ENCODE measurements around the gene LYZL1.
"Not testable (repeated sequence)": the region's sequence is repeated elsewhere in the genome, so short reads cannot be mapped to it uniquely, and the experiment has no call there.

Gene LYZL1

GRCh38 chr10:29257106-29257783 lies 31.6 kb upstream of the LYZL1 start:
- in situ Hi-C loops (cut with HindIII; ENCODE audit: low sequenced_read_pairs), result loop anchor here (10.0 kb wide), 1 partner anchor 612 kb away; no protein-coding TSS in a partner anchor

DNA sequence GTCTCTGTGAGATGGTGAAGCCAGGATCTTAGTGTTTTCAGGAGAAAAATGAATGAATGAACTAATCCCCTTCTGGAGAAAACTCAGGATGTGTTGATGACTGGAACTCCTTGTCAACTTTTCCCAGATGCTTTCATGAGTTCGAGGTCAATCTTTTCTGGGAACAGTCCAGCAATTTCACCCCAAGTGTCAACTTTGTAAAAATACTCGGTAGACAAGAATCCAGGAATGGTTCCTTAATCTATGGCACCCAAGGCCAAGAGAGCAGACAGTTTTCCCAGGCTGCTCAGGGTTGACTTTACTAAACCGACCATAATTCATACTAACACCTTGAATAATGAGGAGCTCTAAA lies 31.1 kb upstream of the LYZL1 start:
- in situ Hi-C loops (cut with HindIII; ENCODE audit: low sequenced_read_pairs), result loop anchor here (10.0 kb wide), 1 partner anchor 613 kb away; no protein-coding TSS in a partner anchor

- in situ Hi-C loops (cut with HindIII; ENCODE audit: low sequenced_read_pairs), result loop anchor here (10.0 kb wide), 1 partner anchor 615 kb away; no protein-coding TSS in a partner anchor
These were observed 29.4 kb upstream of the LYZL1 start for GRCh38 chr10:29259498-29259897.

GRCh38 chr10:29263506-29263905 lies 25.4 kb upstream of the LYZL1 start:
- in situ Hi-C loops (cut with HindIII; ENCODE audit: low sequenced_read_pairs), result no loop called here

DNA sequence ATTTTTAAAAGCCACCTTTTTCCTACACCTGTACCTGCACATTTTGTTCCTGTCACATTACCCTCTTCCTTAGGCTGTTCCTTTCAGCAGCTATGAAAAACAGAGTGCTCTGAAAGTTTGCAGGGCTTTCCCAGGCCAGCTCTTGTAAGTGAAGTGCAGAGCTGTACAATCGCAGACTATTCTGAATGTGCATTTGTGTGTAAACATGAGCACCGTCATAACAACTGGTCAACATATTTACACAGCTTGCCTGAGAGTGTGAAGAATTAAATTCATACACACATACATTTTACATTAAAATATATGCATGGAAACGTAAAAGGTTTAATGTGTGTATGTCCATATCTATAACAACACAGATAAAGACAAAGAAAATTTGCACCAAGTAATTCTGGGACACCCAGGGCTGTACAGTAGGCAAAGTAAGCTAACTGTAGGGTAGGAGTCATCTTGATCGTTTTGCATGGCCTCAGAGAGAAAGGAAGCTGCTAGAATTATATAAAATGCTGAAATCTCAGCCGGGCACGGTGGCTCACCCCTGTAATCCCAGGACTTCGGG lies 23.6 kb upstream of the LYZL1 start:
- in situ Hi-C loops (cut with HindIII; ENCODE audit: low sequenced_read_pairs), result no loop called here

GRCh38 chr10:29266641-29267040 lies 22.2 kb upstream of the LYZL1 start:
- in situ Hi-C loops (cut with HindIII; ENCODE audit: low sequenced_read_pairs), result no loop called here

DNA sequence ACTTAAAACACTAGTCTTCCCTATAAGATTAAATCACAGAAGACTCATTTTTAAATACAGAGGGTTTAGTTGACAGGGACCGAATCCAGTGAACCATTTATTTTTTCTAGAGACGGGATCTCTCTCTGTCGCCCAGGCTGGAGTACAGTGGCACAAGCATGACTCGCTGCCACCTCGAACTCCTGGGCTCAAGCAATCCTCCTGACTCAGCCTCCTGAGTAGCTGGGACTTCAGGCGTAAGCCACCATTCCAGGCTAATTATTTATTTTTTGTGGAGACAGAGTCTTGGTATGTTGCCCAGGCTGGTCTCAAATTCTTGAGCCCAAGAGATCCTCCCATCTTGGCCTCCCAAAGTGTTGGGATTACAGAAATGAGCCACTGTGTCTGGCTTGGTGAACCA lies 20.9 kb upstream of the LYZL1 start:
- in situ Hi-C loops (cut with HindIII; ENCODE audit: low sequenced_read_pairs), result no loop called here

DNA sequence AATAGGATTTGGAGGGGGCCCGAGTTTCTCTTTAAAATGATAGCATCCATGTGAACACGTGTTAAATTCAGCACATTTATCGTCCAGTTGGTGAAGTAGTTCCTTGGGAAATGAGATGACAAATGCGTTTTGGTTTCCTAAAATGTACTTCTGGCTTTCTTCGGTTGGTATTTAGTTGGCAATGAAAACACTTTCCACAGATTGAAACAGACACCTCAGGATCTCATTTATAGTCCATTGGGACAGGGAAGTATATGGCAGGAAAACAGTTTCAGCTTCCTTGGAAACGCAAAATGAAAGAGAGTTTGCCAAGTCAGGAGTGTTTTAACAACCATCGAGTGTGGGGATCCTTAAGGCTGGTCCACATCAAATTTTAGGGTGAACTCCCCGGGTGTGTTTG lies 19.4 kb upstream of the LYZL1 start:
- in situ Hi-C loops (cut with HindIII; ENCODE audit: low sequenced_read_pairs), result no loop called here

DNA sequence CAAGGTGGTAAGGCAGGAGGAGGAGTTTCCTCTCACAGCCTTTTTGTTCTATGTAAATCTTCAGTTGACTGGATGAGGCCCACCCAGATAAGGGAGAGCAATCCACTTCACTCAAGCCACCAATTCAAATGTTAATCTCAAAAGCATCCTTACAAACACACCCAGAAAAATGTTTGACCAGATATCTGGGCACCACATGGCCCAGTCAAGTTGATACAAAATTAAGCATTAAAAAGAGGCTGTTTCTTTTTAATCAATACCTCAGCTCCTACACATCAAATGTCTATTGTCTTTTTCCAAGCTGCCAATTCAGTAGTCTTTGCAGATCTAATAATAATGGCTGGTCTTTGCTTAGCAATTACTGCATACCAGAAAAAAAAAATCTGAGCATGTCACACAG lies 18.0 kb upstream of the LYZL1 start:
- in situ Hi-C loops (cut with HindIII; ENCODE audit: low sequenced_read_pairs), result no loop called here

DNA sequence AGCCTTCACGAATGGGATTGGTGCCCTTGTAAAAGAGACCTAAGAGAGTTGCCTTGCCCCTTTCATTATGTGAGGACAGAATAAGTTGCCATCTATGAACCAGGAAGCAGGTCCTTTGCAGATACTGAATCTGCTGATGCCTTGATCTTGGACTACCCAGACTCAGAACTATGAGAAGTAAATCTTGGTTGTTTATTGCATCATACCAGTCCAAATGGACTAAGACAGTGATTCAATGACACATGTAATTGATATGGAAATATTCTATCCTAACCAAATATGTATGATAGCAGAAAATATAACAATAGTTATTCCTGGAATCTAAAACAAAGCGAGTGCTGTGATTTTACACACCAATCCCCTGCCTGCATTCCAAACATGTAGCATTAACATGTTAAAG lies 17.0 kb upstream of the LYZL1 start:
- in situ Hi-C loops (cut with HindIII; ENCODE audit: low sequenced_read_pairs), result no loop called here

GRCh38 chr10:29273478-29273877 lies 15.4 kb upstream of the LYZL1 start:
- in situ Hi-C loops (cut with HindIII; ENCODE audit: low sequenced_read_pairs), result no loop called here

GRCh38 chr10:29276251-29276850 lies 12.5 kb upstream of the LYZL1 start:
- in situ Hi-C loops (cut with HindIII; ENCODE audit: low sequenced_read_pairs), result no loop called here

GRCh38 chr10:29277296-29277695 lies 11.6 kb upstream of the LYZL1 start:
- in situ Hi-C loops (cut with HindIII; ENCODE audit: low sequenced_read_pairs), result no loop called here

DNA sequence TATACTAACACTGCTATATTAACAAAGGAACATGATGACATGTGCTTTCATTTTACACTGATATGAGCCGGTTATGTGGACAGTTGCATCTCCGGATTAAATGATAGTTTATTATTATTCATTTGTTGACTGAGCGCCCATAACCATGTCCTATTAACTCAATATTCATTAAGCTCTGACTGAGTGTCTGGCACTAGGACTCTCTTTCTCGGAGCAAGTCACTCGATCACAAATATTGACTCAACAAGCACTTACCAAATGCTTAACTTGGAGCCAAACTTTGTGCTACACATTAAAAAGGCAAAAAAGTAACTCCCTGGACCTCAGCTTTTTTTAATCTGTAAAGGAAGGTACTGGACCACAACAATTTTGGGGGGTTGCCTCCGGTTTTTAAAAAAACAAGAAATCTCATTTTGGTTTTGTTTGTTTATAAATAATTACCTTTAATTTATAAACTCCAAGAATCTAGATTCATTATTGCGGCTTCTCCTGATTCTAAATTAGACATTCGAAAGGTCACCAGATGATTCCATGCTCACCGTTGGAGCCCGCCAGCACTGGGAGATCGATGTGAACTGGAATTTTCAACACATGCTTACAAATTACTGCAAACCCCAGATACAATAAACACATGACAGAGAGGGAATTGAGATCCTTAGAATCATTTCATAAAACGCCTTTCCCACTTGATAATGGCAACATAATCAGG lies 8.9 kb upstream of the LYZL1 start:
- in situ Hi-C loops (cut with HindIII; ENCODE audit: low sequenced_read_pairs), result no loop called here

GRCh38 chr10:29280488-29280840 lies 8.4 kb upstream of the LYZL1 start:
- in situ Hi-C loops (cut with HindIII; ENCODE audit: low sequenced_read_pairs), result no loop called here

- in situ Hi-C loops (cut with HindIII; ENCODE audit: low sequenced_read_pairs), result no loop called here
These were observed 3.2 kb upstream of the LYZL1 start for GRCh38 chr10:29285624-29286051.

- in situ Hi-C loops (cut with HindIII; ENCODE audit: low sequenced_read_pairs), result no loop called here
These were observed 1.2 kb upstream of the LYZL1 start for GRCh38 chr10:29287635-29288034.

GRCh38 chr10:29291561-29291960 lies 2.7 kb downstream of the LYZL1 start:
- in situ Hi-C loops (cut with HindIII; ENCODE audit: low sequenced_read_pairs), result not testable (repeated sequence)

GRCh38 chr10:29292406-29292805 lies 3.5 kb downstream of the LYZL1 start:
- in situ Hi-C loops (cut with HindIII; ENCODE audit: low sequenced_read_pairs), result not testable (repeated sequence)

DNA sequence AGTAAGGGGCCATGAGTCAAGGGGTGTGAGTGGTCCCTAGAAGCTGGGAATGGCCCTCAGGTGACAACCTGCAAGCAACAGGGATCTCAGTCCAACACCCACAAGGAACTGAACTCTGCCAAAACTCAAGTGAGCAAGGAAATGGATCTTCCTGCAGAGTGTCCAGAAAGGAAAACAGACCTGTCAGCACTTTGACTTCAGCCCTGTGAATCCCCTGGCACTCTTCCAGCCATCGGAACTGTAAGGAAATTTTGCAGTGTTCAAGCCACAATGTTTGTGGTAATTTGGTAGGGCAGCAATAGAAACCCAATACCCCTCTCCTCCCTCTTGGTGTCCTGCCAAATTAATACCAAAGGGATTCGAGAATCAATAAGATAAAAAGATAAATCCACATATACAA lies 6.9 kb downstream of the LYZL1 start:
- in situ Hi-C loops (cut with HindIII; ENCODE audit: low sequenced_read_pairs), result no loop called here

DNA sequence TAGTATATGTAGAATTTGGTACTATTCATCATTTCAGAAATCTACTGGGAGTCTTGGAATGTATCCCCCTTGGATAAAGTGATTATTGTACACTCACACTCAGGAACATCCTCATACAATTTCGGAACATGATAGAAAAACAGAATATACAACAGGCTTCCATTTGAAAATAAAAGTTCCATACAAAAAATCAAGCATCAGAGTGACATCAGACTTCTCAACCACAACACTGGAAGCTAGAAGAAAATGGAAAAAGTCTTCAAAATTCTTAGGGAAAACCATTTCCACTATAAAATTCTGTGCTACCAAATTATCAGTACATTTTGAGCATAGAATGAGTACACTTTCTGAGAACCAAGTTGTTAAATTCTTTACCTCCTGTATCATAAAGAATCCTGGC lies 8.8 kb downstream of the LYZL1 start:
- in situ Hi-C loops (cut with HindIII; ENCODE audit: low sequenced_read_pairs), result no loop called here

DNA sequence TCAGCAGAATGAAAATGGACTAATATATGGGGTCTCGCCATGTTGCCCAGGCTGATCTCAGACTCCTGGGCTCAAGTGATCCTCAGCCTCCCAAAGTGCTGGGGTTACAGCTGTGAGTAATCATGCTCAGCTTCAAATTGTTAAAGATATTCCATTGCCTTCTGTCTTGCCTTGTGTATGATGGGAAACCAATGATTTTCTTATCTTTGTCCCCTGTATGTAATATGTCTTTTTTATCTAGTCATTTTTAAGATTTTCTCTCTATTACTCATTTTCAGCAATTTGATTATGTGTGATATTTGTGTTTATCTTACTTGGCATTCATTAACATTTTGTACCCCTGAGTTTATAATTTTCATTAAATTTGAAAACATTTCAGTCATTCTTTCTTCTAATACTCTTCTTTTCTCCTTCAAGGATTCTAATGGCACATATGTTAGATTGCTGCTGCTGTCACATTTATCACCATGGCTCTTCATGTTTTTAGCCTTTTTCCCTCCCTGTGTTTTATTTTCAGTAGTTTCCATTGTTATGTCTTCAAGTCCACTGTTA lies 12.6 kb downstream of the LYZL1 start:
- in situ Hi-C loops (cut with HindIII; ENCODE audit: low sequenced_read_pairs), result no loop called here
